B cell (primary cell): ENCODE measurements around the gene VMO1. TPM values are rescaled to one million over a fixed set of nuclear protein-coding genes. Genes with fewer than 3 reads are reported as not detected.

Experiments
- ATAC-seq: fragments of 200-7000 bp; cut with Tn5 transposase; one replicate; pipeline ENCODE4 v1.10.0; 2021; ENCODE audit warnings: low read depth, mild to moderate bottlenecking, moderate number of reproducible peaks, moderate library complexity
- CTCF ChIA-PET: fragments of 350-600 bp; sonication (Branson Sonifier 250); formaldehyde crosslinking; loops from one replicate; lab custom pipeline; 2021; ENCODE audit warnings: antibody characterized with exemption, inconsistent platforms; lab: Charles Lee
- POLR2A ChIA-PET: fragments of 350-600 bp; sonication (Branson Sonifier 250); formaldehyde crosslinking; loops from one replicate; lab custom pipeline; 2021; ENCODE audit warnings: antibody characterized with exemption; lab: Charles Lee
- DNase-seq: peaks from one replicate; pipeline ENCODE4 v3.0.0; 2013
- H2AFZ ChIP-seq: 2 replicates; pipeline ENCODE4 v1.6.1; 2012; ENCODE audit warnings: mild to moderate bottlenecking, low read depth, low read length; ENCODE audit not compliant: insufficient read depth, poor library complexity, severe bottlenecking
- H3K27ac ChIP-seq, 2 donors: 1 replicate in 1 of 2; 2 replicates in 1 of 2; pipeline ENCODE4 v1.5.1; 2012 to 2013; ENCODE audit warnings: low read length in 2 of 2, mild to moderate bottlenecking in 2 of 2, moderate library complexity in 1 of 2
- H3K27me3 ChIP-seq, 4 experiments: fragments of 200-600 bp in 1 of 4; sonication (generic) in 1 of 4; replicated peaks in 1 of 4; 1 replicate in 2 of 4; 2 replicates in 2 of 4; pipeline versions ENCODE4 v1.6.1 to v1.7.0; 2013 to 2016; ENCODE audit warnings: low read length in 3 of 4, mild to moderate bottlenecking in 2 of 4, mixed read lengths in 1 of 4, moderate library complexity in 1 of 4; ENCODE audit not compliant: insufficient read depth in 4 of 4, control insufficient read depth in 3 of 4; ENCODE audit errors: control extremely low read depth in 1 of 4
- H3K36me3 ChIP-seq, 2 experiments: replicated peaks in 1 of 2; 1 replicate in 1 of 2; 2 replicates in 1 of 2; pipeline versions ENCODE4 v1.6.1 to v1.7.1; 2013; ENCODE audit warnings: low read length in 1 of 2; ENCODE audit not compliant: insufficient read depth in 2 of 2, control insufficient read depth in 1 of 2; ENCODE audit errors: control extremely low read depth in 1 of 2, extremely low read depth in 1 of 2
- H3K4me1 ChIP-seq, 2 donors: fragments of 200-600 bp in 1 of 2; sonication (generic) in 1 of 2; 1 replicate in 1 of 2; 2 replicates in 1 of 2; pipeline versions ENCODE4 v1.5.1 to v1.6.1; 2013 to 2017; ENCODE audit warnings: low read length in 2 of 2; ENCODE audit not compliant: control insufficient read depth in 2 of 2, insufficient read depth in 2 of 2
- H3K4me2 ChIP-seq: replicated peaks from 2 replicates; pipeline ENCODE3; 2012; ENCODE audit warnings: mild to moderate bottlenecking, low read depth, low read length; ENCODE audit not compliant: poor library complexity, severe bottlenecking
- H3K4me3 ChIP-seq, 5 experiments: fragments of 200-600 bp in 1 of 5; sonication (generic) in 1 of 5; 1 replicate in 3 of 5; 2 replicates in 2 of 5; pipeline versions ENCODE4 v1.5.1 to v1.7.0; 2011 to 2016; ENCODE audit warnings: low read length in 4 of 5, mild to moderate bottlenecking in 4 of 5, low read depth in 2 of 5, control low read depth in 1 of 5, moderate library complexity in 1 of 5; ENCODE audit not compliant: insufficient read depth in 1 of 5; ENCODE audit errors: control extremely low read depth in 1 of 5, extremely low read depth in 1 of 5
- H3K79me2 ChIP-seq: fragments of 200-600 bp; sonication (generic); one replicate; pipeline ENCODE4 v1.6.0; 2016; ENCODE audit warnings: low read length; ENCODE audit not compliant: control insufficient read depth, insufficient read depth
- H3K9ac ChIP-seq: fragments of 200-600 bp; sonication (generic); 2 replicates; pipeline ENCODE4 v1.6.1; 2017; ENCODE audit warnings: mild to moderate bottlenecking, low read length, moderate library complexity
- H3K9me3 ChIP-seq, 3 donors: one replicate each; pipeline versions ENCODE4 v1.6.1 to v1.7.1; 2013; ENCODE audit warnings: low read length in 2 of 3; ENCODE audit not compliant: control insufficient read depth in 2 of 3, insufficient read depth in 1 of 3; ENCODE audit errors: control extremely low read depth in 1 of 3
- H4K20me1 ChIP-seq: 2 replicates; pipeline ENCODE4 v1.6.0; 2012; ENCODE audit warnings: mild to moderate bottlenecking, low read length; ENCODE audit not compliant: insufficient read depth, control insufficient read depth, poor library complexity, severe bottlenecking
- H3K27ac Mint-ChIP-seq: one replicate; pipeline ENCODE4 v1.8.0; 2021; ENCODE audit warnings: mixed read lengths
- H3K27me3 Mint-ChIP-seq: one replicate; pipeline ENCODE4 v1.8.0; 2021; ENCODE audit warnings: mixed read lengths
- H3K4me1 Mint-ChIP-seq: one replicate; pipeline ENCODE4 v1.8.0; 2021; ENCODE audit warnings: mixed read lengths
- H3K4me3 Mint-ChIP-seq: one replicate; pipeline ENCODE4 v1.8.0; 2021; ENCODE audit warnings: mixed read lengths
- H3K9me3 Mint-ChIP-seq: one replicate; pipeline ENCODE4 v1.8.0; 2022; ENCODE audit warnings: mixed read lengths; ENCODE audit not compliant: insufficient read depth
- CTCF ChIP-seq: fragments of 200-600 bp; IDR thresholded peaks from one replicate; pipeline ENCODE4 v1.8.0; 2022; ENCODE audit warnings: antibody characterized with exemption, mild to moderate bottlenecking
- EZH2 ChIP-seq: IDR thresholded peaks from 2 replicates; pipeline ENCODE4 v1.6.1; 2012; ENCODE audit warnings: borderline replicate concordance, low read depth, mild to moderate bottlenecking, moderate library complexity, low read length; ENCODE audit not compliant: insufficient read depth, poor library complexity, severe bottlenecking
- WGBS: methylation state at CpG from one replicate; pipeline ENCODE4 v1.1.5; 2013; ENCODE audit warnings: missing lambda C conversion rate; ENCODE audit not compliant: insufficient coverage; 5-methylcytosine and 5-hydroxymethylcytosine counted together
- intact Hi-C: fragments of 100-400 bp; cut with micrococcal nuclease; formaldehyde crosslinking; loops from one replicate; pipeline ENCODE4 v1.10.0; 2022
- polyA plus RNA-seq: library from polyadenylated mRNA; depleted of rRNA; stranded (reverse); fragments of >200 nt; gene quantifications from 2 replicates; pipeline ENCODE4 v1.2.3, GENCODE V29; 2012
- total RNA-seq, 2 donors: library from RNA; stranded (reverse); fragments of 120-200 nt in 1 of 2; gene quantifications; 1 replicate in 1 of 2; 2 replicates in 1 of 2; pipeline versions ENCODE4 v1.2.3 to v1.2.4, GENCODE V29; 2013 to 2022

The VMO1 gene
- total and polyA plus RNA-seq, 2 donors (not counting 1 experiment from before 2014, with no cell fraction given) = 0.57 TPM; not detected in 1

DNA sequence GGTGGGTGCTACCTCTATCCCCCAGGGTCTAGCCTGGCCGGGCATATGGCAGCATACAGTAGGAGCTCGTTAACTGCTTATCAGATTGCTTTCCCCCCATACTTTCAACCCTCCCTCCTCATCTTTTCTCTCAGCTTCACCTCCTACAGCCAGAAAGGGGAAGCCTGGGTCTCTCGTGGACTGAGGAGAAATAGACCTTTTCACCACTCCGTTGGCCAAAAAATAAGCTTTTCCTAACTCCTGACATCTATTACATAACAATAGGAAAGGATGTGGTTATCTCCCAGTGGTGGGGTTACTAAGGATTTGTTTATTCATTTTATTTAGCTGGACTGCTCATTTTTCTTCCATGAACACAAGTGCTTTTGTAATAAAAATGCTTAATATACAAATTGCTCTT lies 37.5 kb downstream of the VMO1 start:
- no peak for TF ChIP-seq CTCF
- TF ChIP-seq EZH2 = no peak
- Histone ChIP-seq H3K36me3 (no peaks in the 10 kb centered on the region), H3K4me1 (peaks cover 18 to 19% of the 10 kb centered on the region in 2 donors), H2AFZ (no peak overlapping the region), H3K4me2 (no peak overlapping the region), H3K79me2 (no peaks in the 10 kb centered on the region), H3K27me3 (peaks cover 0 to 30% (median 16%) of the 10 kb centered on the region in 4 experiments), H3K27ac (no peak overlapping the region), H4K20me1 (no peaks in the 10 kb centered on the region), H3K9me3 (no peaks in the 10 kb centered on the region), H3K4me3 (no peak overlapping the region), H3K9ac (no peak overlapping the region)
- Mint-ChIP-seq H3K4me3 (peak overlapping the region; percentile 11), H3K27ac (no peak overlapping the region), H3K9me3 (no peaks in the 10 kb centered on the region), H3K4me1 (peaks cover 15% of the 10 kb centered on the region), H3K27me3 (peaks cover 35% of the 10 kb centered on the region)
- no CpG with 5 or more reads among the region's 4 CpGs for WGBS
- ChIA-PET CTCF (interaction anchor here (1.0 kb wide), 1 partner anchor 23 kb away, joined by 4 read pairs; the partner anchor contains the start of gene TM4SF5), POLR2A (interaction anchor here (0.6 kb wide), 1 partner anchor 10 kb away, joined by 3 read pairs; no protein-coding TSS in a partner anchor)
- DNase-seq = no peak
- intact Hi-C loops = no loop called here
- ATAC-seq = no peak

GRCh38 chr17:4747847-4748246 lies 38.3 kb downstream of the VMO1 start:
- POLR2A ChIA-PET = interaction anchor here (0.6 kb wide), 2 partner anchors 10 to 983 kb away, joined by 3 to 4 read pairs; no protein-coding TSS in a partner anchor
- Histone ChIP-seq H4K20me1 (no peaks in the 10 kb centered on the region), H3K4me1 (peaks cover 18 to 19% of the 10 kb centered on the region in 2 donors), H3K4me3 (peak overlapping the region in 1 of 5 experiments; percentile 33), H3K79me2 (no peaks in the 10 kb centered on the region), H3K27me3 (peaks cover 0 to 38% (median 19%) of the 10 kb centered on the region in 4 experiments), H3K9ac (no peak overlapping the region), H3K36me3 (no peaks in the 10 kb centered on the region), H3K9me3 (no peaks in the 10 kb centered on the region), H2AFZ (peak overlapping the region; percentile 46), H3K27ac (no peak overlapping the region), H3K4me2 (peak overlapping the region; percentile 56)
- peak; percentile 56 for ATAC-seq
- TF ChIP-seq EZH2 (no peak), CTCF (no peak)
- Mint-ChIP-seq H3K4me1 (peaks cover 15% of the 10 kb centered on the region), H3K27me3 (peaks cover 33% of the 10 kb centered on the region), H3K27ac (peak overlapping the region; percentile 10), H3K9me3 (no peaks in the 10 kb centered on the region), H3K4me3 (peak overlapping the region; percentile 55)
- 3% methylated on average over 4 of the region's 5 CpGs for WGBS
- intact Hi-C loops = no loop called here
- CTCF ChIA-PET = interaction anchor here (0.6 to 1.0 kb wide), 2 partner anchors 24 to 31 kb away, joined by 3 to 4 read pairs; partner anchors contain the start of gene TM4SF5
- DNase-seq = peak; percentile 56
